DND-41 (cell line): ENCODE measurements around the gene AKAP14.
A peak's percentile ranks its signal among the peaks of the same experiment; 100 is the strongest.
"Not testable (repeated sequence)": the region's sequence is repeated elsewhere in the genome, so short reads cannot be mapped to it uniquely, and the experiment has no call there.

ENCODE experiments used
- ATAC-seq: fragments of 200-7000 bp; cut with Tn5 transposase; 3 replicates; pipeline ENCODE4 v1.9.1; 2021; ENCODE audit warnings: low read depth; ENCODE audit not compliant: insufficient read depth
- DNase-seq: peaks from one replicate; pipeline ENCODE4 v3.0.0-alpha.2; 2020
- H2AFZ ChIP-seq: 2 replicates; pipeline ENCODE4 v1.6.0; 2012; ENCODE audit warnings: low read depth, low read length
- H3K27ac ChIP-seq: 2 replicates; pipeline ENCODE4 v1.5.1; 2012; ENCODE audit warnings: low read length, inconsistent platforms
- H3K27me3 ChIP-seq: fragments of 200-600 bp; sonication (generic); 2 replicates; pipeline ENCODE4 v1.6.0; 2012; ENCODE audit warnings: low read length, mild to moderate bottlenecking, inconsistent platforms; ENCODE audit not compliant: insufficient read depth, poor library complexity
- H3K36me3 ChIP-seq: 2 replicates; pipeline ENCODE4 v1.5.1; 2012; ENCODE audit warnings: low read length, inconsistent platforms; ENCODE audit not compliant: insufficient read depth
- H3K4me1 ChIP-seq: 2 replicates; pipeline ENCODE4 v1.5.1; 2012; ENCODE audit warnings: mild to moderate bottlenecking, low read length; ENCODE audit not compliant: insufficient read depth
- H3K4me2 ChIP-seq: 2 replicates; pipeline ENCODE4 v1.6.0; 2012; ENCODE audit warnings: mild to moderate bottlenecking, moderate library complexity, low read length, inconsistent platforms; ENCODE audit not compliant: insufficient read depth
- H3K4me3 ChIP-seq, 2 experiments: fragments of 200-600 bp in 1 of 2; shearing (Covaris generic) in 1 of 2; 2 replicates each; pipeline ENCODE4 v1.5.1; 2012 to 2016; ENCODE audit warnings: inconsistent platforms in 2 of 2, low read length in 2 of 2, mild to moderate bottlenecking in 2 of 2, low read depth in 1 of 2, moderate library complexity in 1 of 2
- H3K79me2 ChIP-seq: 2 replicates; pipeline ENCODE4 v1.6.0; 2012; ENCODE audit warnings: low read length, inconsistent platforms; ENCODE audit not compliant: insufficient read depth
- H3K9ac ChIP-seq: 2 replicates; pipeline ENCODE4 v1.6.0; 2012; ENCODE audit warnings: low read depth, mild to moderate bottlenecking, inconsistent platforms, low read length, moderate library complexity
- H3K9me3 ChIP-seq: 2 replicates; pipeline ENCODE4 v1.5.1; 2012; ENCODE audit warnings: low read length, moderate library complexity, mild to moderate bottlenecking, inconsistent platforms; ENCODE audit not compliant: insufficient read depth, severe bottlenecking
- H4K20me1 ChIP-seq: 2 replicates; pipeline ENCODE4 v1.6.0; 2012; ENCODE audit warnings: low read length; ENCODE audit not compliant: insufficient read depth
- CTCF ChIP-seq: IDR thresholded peaks from 2 replicates; pipeline ENCODE4 v1.5.1; 2012; ENCODE audit warnings: borderline replicate concordance, low read length, moderate library complexity, mild to moderate bottlenecking; ENCODE audit not compliant: poor library complexity, severe bottlenecking; ENCODE audit errors: extremely low read depth
- EZH2 ChIP-seq: IDR thresholded peaks from 3 replicates; pipeline ENCODE4 v1.6.1; 2012; ENCODE audit warnings: borderline replicate concordance, low read depth, mild to moderate bottlenecking, moderate library complexity, low read length, inconsistent platforms; ENCODE audit not compliant: severe bottlenecking

Gene AKAP14

GRCh38 chrX:119885554-119886428, 9.9 kb upstream of the AKAP14 start:
- TF ChIP-seq CTCF: no peak
- TF ChIP-seq EZH2: no peak
- Histone ChIP-seq H3K27me3 (no peaks in the 10 kb centered on the region), H3K9ac (no peak overlapping the region), H3K79me2 (no peaks in the 10 kb centered on the region), H3K27ac (no peak overlapping the region), H4K20me1 (no peaks in the 10 kb centered on the region), H3K9me3 (no peaks in the 10 kb centered on the region), H3K4me2 (peak overlapping the region; percentile 33; the same call in 1 of the 2 replicates), H3K36me3 (no peaks in the 10 kb centered on the region), H2AFZ (peak overlapping the region; percentile 51), H3K4me3 (no peak overlapping the region), H3K4me1 (0 out of 2 replicates have a peak, but pooled peaks cover 8% of the 10 kb centered on the region)
- ATAC-seq (peak; percentile 40; the same call in 1 of the 3 replicates), DNase-seq (peak; percentile 9)

GRCh38 chrX:119887721-119888425, 7.8 kb upstream of the AKAP14 start:
- Histone ChIP-seq H2AFZ (no peak overlapping the region), H3K4me2 (no peak overlapping the region), H3K27me3 (no peaks in the 10 kb centered on the region), H3K36me3 (no peaks in the 10 kb centered on the region), H3K9me3 (no peaks in the 10 kb centered on the region), H3K27ac (no peak overlapping the region), H4K20me1 (no peaks in the 10 kb centered on the region), H3K9ac (no peak overlapping the region), H3K4me3 (no peak overlapping the region), H3K4me1 (0 out of 2 replicates have a peak, but pooled peaks cover 8% of the 10 kb centered on the region), H3K79me2 (no peaks in the 10 kb centered on the region)
- no peak for DNase-seq
- TF ChIP-seq EZH2: no peak
- no peak for TF ChIP-seq CTCF
- ATAC-seq: no peak

- H3K9me3 ChIP-seq, H3K27ac ChIP-seq, H3K27me3 ChIP-seq, ATAC-seq, DNase-seq, H3K4me3 ChIP-seq, H3K4me2 ChIP-seq, H4K20me1 ChIP-seq, H3K4me1 ChIP-seq, H3K36me3 ChIP-seq, H3K9ac ChIP-seq, H2AFZ ChIP-seq, H3K79me2 ChIP-seq: not testable (repeated sequence)
Measured at GRCh38 chrX:119890626-119891025, 5.1 kb upstream of the AKAP14 start.

- not testable (repeated sequence) for H3K4me2 ChIP-seq, H3K27me3 ChIP-seq, H3K36me3 ChIP-seq, H4K20me1 ChIP-seq, ATAC-seq, H2AFZ ChIP-seq, H3K27ac ChIP-seq, H3K9me3 ChIP-seq, DNase-seq, H3K79me2 ChIP-seq, H3K9ac ChIP-seq, H3K4me3 ChIP-seq, H3K4me1 ChIP-seq
Measured at GRCh38 chrX:119891961-119892692, 3.6 kb upstream of the AKAP14 start.
